ENCODE data around the gene ZNF200.
"Not testable (repeated sequence)": the region's sequence is repeated elsewhere in the genome, so short reads cannot be mapped to it uniquely, and the experiment has no call there.

ZNF200 gene, protein sequence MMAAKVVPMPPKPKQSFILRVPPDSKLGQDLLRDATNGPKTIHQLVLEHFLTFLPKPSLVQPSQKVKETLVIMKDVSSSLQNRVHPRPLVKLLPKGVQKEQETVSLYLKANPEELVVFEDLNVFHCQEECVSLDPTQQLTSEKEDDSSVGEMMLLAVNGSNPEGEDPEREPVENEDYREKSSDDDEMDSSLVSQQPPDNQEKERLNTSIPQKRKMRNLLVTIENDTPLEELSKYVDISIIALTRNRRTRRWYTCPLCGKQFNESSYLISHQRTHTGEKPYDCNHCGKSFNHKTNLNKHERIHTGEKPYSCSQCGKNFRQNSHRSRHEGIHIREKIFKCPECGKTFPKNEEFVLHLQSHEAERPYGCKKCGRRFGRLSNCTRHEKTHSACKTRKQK

DNA sequence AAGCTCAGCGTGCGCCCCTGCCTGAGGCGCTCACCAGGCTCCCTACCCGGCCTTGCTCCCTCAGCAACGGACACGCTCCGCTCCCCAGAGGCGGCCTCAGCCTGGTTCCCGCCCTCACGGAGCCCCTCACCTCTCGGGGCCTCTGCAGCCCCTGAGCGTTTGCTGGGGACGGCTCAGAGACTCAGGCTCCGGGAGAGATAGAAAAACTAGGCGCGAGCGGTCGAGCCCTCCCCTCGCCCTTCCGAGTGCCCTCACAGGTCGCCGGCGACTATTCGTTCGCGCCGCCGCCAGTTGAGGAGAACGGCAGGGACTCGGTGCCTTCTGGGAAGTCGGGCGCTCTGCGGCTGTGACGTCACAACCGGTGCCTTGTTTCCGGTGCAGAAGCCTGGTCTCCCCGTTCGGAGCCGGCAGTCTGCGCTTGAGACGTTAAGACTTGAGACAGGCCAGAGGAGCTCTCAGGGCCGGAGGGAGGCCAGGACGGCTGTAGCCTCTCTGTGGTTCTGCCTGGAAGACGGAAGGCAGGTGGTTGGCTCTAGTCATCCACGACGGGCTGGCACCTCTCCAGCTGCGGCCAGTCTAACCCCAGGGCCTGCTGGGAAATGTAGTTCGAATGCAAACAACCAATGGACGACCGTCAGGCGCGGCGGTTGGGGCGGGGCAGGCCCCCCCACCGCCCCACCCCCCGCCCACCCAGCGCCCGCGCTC, at the start of gene ZNF200:
ZNF200 (minus strand) TSS at position 302 of the 705 bp plus-strand sequence. CDS start 1,403 bp downstream, outside the sequence.
- peak; percentile 88 for DNase-seq

DNA sequence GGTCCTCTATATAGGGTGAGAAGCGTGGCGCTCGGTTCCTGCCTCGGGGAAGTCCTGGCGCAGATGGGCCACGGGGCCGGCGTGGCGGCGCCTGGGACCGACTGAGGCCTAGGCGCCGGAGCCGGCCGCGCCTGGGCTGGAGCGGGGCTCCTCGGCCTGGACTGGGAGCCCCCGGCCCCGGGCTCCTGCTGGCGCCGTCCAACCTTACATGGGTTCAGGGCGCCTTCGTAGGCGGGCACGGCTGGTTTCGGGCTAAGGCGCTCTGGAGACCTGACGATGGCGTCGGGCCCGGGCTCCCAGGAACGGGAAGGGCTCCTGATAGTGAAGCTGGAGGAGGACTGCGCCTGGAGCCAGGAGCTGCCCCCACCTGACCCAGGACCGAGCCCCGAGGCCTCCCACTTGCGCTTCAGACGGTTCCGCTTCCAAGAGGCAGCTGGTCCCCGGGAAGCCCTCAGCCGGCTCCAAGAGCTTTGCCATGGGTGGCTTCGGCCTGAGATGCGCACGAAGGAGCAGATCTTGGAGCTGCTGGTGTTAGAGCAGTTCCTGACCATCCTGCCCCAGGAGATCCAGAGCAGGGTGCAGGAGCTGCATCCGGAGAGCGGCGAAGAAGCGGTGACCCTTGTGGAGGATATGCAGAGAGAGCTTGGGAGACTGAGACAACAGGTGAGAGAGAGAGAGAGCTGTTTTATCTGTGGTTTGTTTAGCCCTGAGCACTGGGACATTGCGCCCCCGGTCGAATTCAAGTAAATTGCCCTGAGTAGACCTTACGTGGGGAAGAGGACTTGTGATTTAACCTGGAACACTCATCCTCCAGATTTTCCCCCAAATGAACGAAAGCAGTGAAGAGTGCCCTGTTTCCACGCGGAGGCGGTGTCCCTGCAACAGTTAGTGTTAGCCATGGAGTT, 48.8 kb upstream of the ZNF200 start:
- no peak for DNase-seq

DNA sequence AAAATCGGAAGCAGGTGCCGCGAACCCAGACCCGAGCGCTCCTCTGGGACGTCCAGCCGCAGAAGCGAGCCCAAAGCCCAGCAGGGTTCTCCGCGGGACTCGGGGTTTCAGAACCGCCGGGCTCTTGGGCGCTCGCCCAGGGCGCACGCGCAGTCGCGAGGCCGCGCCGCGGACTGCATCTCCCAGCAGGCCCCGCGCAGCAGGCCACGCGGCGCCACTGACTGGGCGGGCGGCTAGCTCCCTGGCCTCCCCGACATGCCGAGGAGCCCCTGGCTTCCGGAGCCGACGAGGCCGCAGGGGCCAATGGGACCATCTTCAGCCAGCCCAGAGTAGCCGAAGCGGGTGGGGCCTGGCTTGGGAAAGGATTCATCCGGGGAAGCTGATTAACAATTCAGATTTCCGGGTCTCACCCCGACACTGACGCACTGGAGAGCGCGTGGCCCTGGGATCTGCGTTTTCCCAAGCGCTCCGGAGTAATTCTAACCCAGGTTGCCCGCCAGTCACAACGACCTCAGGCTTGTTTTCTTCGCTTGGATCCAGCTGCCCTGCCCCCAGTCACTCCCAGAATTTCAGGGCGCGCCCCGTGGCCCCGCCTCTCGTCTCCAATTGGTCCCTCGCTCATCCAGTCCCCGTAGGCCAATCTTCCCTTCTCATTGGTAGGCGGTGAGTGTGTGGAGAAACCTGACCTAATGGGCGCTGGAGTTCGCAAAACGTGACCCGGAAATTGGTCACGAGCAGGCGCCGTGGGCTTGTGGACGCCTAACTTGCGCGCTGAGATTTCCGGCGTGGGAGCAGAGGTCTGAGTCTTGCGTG, 48.0 kb upstream of the ZNF200 start, which contains the start of gene ZNF263:
ZNF263 (plus strand) TSS at position 762 of the 813 bp plus-strand sequence. CDS start 328 bp downstream, outside the sequence.
- peak; percentile 96 for DNase-seq

DNA sequence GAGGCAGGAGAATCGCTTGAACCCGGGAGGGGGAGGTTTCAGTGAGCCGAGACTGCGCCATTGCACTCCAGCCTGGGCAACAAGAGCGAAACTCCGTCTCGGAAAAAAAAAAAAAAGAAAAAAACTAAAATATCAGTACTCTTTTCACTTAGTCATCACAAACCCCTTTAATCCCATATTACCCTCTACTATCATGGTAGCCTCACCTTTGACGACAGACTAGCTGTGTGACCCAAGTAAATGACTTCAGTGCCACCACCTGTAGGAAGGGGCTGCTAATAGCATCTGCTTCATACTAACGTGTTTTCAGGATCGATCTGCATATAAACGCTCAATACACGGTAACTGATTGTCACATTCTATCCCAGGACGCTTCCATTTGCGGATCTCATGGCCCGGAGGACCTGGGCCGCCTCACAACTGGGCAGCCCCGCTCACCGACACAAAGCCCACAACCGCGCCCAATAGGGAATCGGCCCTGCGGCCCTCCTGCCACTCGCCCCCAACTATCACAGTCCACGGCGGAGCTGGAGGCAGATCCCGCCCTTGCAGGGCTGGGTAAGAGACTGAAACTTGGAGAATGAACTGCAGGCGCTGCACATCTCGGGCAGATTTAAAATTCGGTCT, 47.3 kb upstream of the ZNF200 start:
- DNase-seq: no peak

DNA sequence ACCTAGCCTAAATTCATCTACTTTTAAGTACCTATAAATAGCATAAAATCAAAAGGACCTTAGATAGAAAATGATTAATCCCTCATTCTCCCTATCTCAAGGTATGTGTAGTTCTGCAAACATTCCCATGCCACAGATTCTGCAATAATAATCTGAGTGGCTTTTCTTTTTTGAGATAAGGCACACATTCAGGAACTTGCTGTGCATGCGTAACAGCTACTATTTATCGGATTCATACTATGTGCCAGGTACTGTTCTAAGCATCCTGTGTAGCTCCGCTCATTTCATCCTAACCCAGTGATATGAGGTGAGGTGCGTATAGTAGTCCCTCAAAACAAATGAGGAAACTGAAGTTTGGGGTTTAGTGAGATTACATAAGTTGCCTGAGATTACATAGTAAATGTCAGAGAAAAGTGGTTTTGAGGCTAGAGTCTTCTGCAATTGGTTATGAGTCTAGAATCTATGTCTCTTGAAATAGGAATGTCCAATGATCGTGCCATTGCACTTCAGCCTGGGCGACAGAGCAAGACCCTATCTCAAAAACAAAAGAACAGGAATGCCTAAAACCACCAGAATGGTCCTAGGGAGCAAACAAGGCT, 46.4 kb upstream of the ZNF200 start:
- no peak for DNase-seq

DNA sequence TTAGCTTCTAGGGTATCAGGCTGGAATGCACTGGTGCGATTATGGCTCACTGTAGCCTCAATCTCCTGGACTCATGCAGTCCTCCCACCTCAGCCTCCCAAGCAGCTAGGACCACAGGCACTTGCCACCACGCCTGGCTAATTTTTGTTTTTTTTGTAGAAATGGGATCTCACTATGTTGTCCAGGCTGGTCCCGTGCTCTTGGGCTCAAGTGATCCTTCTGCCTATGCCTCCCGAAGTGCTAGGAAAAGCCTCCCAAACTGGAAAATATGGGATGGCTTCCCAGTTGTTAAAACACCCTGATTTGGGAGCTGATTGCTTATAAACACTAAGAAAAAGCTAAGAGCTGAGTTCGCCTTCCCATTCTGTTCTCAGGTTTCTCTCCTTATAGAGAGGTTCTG, 41.7 kb upstream of the ZNF200 start:
- DNase-seq: no peak

DNA sequence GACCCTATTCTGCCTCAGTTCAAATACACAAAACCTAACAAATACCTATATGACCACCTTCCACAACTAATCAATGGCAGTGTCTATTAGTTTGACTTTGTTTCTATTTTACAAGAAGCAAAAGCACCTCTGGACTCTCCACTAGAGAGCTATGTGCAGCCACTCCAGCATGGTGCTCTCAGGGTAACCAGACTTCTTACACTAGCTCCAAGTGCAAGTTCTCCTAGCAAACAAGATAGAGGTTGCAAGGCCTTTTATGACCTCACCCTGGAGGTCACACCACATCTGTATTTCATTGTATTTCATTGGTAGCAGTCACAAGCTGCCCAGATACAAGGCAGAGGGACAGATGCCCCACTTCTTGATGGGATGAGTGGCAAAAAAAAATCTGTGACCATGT, 40.0 kb upstream of the ZNF200 start:
- DNase-seq: no peak

DNA sequence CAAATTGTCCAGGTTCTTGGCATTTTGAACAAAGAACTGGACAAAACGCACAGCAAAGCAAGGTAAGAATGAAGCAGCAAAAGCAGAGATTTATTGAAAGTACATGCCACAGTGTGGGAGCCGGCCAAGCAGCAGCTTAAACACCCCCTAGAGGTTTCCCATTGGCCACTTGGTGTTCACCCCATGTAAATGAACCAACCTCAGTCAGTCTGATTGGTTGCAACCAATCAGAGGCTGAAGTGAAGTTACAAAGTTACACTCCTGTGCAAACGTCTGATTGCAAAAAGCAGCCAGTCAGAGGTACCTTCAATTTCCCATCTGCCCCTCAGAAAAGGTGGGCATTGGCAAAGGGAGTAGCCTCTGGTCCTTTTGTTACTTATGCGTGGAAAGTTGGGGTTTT, 39.5 kb upstream of the ZNF200 start:
- no peak for DNase-seq

DNA sequence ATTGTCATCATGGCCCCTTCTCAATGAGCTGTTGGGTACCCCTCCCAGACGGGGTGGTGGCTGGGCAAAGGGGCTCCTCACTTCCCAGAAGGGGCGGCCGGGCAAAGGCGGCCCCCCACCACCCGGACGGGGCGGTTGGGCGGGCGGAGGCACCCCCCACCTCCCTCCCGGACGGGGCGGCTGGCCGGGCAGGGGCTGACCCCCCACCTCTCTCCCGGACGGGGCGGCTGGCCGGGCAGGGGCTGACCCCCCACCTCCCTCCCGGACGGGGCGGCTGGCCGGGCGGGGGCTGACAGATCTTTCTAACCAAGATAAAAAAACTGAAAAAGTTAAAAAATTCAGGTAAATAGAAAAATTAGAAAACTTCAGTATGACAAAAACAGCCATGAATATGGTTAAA, 36.3 kb upstream of the ZNF200 start:
- DNase-seq: not testable (repeated sequence)

DNA sequence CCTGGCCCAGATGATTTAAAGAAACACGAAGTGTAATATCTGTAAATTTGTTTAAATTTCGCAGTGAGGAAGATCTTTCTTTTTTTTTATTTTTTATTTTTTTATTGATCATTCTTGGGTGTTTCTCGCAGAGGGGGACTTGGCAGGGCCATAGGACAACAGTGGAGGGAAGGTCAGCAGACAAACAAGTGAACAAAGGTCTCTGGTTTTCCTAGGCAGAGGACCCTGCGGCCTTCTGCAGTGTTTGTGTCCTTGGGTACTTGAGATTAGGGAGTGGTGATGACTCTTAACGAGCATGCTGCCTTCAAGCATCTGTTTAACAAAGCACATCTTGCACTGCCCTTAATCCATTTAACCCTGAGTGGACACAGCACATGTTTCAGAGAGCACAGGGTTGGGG, 35.8 kb upstream of the ZNF200 start:
- DNase-seq: not testable (repeated sequence)

DNA sequence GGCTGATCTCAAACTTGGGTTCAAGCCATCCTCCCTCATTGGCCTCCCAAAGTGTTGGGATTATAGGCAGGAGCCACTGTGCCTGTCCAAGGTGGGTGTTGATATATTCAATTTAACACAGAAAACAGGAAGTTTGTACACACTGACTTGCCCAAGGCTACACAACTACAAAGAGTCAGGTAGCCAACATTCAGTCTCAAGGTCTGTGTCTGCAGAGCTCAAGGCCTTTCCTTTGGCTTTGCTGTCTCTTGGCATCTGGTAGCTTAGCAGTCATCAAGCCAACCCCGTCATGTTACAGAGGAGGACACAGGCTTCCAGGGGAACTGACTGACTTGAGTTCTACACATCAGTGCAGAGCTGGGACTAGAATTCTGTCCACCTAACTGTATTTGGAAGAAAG, 33.3 kb upstream of the ZNF200 start:
- no peak for DNase-seq

DNA sequence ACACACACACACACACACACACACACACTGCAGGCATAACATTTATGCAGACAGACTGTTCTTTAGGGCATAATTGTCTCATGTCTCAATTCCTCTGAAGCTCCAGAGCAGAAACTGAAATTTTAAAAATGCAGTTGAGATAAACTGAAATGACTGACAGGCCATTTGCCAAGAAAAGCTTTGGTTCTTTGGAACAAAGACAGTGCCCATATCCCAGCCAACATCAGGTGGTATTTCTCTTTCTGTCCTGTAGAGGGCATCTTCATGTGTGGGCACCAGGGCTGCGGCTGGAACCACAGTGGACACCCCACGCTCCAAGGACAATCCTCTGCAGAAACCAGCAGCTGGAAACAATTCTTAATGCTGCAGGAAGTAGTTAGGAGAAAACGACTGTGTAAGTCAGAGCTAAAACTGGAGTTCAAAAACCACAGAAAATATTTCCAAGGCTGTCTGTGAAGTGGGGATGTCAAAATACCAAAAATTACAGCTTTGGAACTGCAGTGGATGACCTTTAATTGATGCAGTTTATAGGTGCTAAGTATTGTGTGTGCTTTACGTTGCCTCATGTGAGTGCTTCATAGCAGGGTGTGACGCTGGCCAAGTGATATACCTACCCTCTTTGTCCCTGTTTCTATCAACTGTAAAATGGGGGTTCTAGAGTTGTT, 32.0 kb upstream of the ZNF200 start:
- DNase-seq: peak; percentile 15

DNA sequence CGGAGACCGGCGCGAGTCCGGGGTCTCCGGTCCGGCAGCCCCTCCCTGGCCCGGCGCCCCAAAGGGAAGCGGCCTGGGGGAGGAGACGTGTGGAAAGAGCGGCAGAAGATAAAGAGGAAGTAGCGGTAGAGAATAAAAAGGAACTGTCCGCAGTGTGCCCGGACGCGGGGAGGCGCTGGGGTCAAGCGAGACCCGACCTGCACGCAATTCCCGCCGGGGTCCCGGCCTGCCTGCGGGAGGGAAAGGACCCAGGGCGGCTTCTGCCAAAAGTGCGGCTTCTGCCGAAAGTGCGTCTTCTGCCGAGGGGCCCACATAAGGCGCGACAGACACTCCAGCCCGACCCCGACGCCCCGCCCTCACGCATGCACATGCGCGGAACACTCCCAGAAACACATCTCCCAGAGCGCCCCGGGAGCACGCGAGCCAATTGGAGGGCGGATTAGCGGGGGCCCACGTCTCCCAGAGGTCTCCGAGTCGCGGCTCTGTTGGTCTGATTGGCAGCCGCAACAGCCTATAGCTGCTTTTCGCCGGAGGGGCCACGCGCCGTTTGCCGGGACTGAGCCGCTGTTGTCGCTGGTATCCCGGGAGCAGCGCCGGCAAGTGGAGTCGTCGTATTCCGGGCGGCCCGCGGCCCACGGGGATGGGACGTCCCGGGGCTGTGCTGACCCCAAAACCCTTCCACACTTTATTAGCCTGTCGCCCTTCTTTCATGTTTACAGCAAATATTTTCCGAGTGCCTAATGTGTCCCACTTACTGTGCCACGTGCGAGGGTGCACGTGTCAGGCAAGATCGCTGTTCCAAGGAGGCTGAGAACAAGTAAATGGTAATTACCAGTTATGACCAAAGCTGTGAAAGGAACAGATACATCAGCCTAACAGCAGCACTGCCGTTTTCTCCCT, 29.4 kb upstream of the ZNF200 start:
- DNase-seq: peak; percentile 98

DNA sequence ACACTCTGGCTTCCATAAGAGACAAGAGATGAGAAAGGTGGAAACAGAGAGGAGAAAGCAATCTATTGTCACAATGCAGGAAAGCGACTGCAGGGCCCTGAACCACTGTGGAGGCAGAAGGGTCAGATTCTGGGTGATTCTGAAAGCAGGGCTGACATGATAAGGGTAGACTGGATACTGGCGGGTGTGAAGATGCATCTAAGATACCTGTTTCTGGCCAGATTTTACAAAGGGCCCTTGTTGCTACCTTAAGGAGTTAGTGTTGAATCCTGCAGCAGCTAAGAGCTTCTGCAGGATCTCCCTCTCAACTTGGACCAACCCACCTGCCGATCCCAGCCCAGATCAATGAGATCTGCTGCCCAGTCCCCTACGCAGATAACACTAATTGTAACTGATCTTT, 27.6 kb upstream of the ZNF200 start:
- DNase-seq: no peak

DNA sequence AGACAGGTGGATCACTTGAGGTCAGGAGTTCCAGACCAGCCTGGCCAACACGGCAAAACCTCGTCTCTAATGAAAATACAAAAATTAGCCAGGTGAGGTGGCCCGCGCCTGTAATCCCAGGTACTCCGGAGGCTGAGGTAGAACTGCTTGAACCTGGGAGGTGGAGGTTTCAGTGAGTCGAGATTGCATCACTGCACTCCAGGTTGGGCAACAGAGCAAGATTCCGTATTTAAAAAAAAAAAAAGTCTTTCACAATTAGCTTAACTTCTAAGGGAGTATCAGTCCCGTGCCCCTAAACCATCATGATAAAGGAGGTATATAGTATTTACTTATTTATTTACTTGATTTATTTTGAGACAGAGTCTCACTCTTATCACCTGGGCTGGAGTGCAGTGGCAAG, 24.9 kb upstream of the ZNF200 start:
- no peak for DNase-seq

DNA sequence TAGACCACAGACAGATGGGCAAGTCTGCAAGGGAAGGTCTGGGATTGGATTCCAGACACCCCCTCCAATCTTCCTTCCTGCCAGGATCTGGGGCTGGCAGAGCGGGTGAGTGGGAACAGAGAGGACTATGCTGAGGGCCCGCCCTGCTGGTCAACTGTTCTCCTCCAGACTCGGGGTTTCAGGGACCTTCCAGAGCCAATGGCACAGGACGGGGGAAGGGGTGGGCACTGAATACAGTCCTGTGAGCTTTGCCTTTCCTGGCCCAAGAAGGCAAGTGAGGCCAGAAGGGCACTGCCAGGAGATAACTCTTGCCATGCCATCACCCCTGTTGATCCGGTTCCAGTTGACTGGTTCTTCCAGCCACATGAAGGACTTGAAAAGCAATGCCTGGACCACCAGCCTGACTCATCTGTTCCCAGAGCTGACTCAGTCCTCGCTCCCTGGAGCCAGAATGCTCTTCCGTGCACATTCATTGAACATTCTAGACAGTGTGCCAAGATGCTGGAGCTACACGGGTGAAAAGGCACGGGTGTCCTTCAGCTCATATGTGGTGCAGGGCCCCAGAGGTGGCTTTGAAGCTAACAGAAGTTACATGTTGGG, 22.0 kb upstream of the ZNF200 start:
- DNase-seq: no peak

DNA sequence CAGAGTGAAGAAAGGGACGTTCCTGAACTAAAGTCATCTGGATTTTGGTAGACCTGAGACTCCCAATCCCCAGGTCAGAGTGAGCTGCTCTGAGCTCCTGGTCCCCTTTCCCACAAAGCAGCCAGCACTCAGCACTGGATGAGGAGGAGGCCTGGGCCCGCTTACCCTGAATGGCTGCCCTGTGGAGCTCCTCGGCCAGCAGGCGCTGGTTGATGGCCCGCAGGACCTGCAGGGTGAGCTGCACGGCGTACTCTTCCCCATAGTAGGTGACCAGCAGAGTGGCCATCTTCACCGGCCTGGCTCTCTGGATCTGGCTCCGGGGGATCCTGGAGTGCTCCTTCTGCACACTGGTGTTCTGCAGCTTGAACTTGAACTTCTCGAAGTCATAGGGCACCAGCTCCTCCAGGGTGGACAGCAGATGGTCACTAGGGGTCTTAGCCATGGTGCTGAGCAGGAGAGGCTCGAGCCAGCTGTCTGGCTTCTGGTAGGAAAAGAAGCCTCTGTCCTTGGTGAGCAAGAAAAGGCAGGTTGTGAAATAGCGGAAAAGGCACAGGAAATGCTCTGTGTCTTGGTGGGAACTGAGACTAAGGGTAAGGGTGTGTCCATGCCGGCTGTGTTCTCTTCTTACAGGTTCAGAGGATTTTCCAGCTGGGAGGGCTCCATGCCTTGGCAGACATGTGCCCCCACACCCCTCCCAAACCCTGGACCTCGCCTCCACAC, 21.3 kb upstream of the ZNF200 start, which contains the start of gene MEFV:
MEFV (minus strand) TSS at position 488 of the 720 bp plus-strand sequence; CDS start at position 442, 46 bp downstream.
- peak; percentile 18 for DNase-seq

DNA sequence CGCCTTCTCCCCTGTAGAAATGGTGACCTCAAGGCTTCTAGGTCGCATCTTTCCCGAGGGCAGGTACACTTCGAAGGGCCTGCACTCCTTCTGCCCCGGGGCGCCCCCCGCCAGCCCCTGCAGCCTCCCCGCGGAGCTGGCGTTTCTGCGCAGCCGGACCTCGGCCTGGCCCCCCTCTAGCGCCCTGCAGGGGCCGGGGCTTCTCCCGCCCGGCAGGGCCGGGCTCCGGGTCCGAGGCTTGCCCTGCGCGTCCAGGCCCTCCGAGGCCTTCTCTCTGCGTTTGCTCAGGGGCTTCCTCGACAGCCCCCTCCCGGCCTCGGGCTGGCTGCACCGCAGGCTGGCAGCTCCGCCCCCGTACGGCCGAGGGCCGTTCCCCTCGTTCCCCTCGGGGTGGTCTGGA, 19.4 kb upstream of the ZNF200 start:
- DNase-seq: no peak

Measured in CD4-positive, alpha-beta T cell treated with Interleukin-4 for 4 hours (primary cell).